Measurements from ENCODE around the gene SIM2. TPM values are rescaled to one million over a fixed set of nuclear protein-coding genes. Genes with fewer than 3 reads are reported as not detected.

SIM2 gene
- total RNA-seq, 1 experiment from 2014 or later, result 23.9 TPM

DNA sequence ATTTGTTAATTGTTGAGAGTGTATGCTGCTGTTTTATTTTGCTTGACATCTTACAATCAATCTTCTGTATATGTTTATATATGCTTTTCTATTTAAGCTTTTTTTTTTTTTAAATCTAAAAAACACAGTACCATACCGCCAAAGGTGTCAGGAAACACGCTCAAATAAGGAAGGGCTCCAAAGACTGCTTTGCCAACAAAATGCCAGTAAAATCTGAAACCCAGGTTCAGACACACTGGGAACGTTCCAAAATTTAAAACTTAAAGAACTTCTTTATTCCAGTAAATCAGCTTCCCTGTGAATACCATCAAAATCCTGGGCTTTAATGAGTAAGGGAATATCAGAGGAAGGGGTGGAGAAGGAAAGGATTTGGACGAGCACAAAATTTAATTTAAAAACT, 87.3 kb downstream of the SIM2 start:
- ChIA-PET POLR2A (no interaction called here), CTCF (no interaction called here)
- BruUV-seq (replicated peaks), result no TSS peak

More for the DNA sequence above, 87.3 kb downstream of the SIM2 start:
- DNase-seq (ENCODE audit: low read depth, low spot score) (no peak), ATAC-seq (no peak)
- Histone ChIP-seq H3K79me2 (ENCODE audit: insufficient read depth, low read length) (no peaks in the 10 kb centered on the region), H3K27me3 (ENCODE audit: insufficient read depth, low read length) (no peaks in the 10 kb centered on the region), H3K4me2 (ENCODE audit: low read length) (no peak overlapping the region), H4K20me1 (ENCODE audit: insufficient read depth) (no peaks in the 10 kb centered on the region), H3K9me2 (ENCODE audit: insufficient read depth) (no peaks in the 10 kb centered on the region), H3K4me1 (ENCODE audit: control insufficient read depth in 1 of 2, insufficient read depth in 2 of 2, low read length in 2 of 2) (peaks cover 44 to 74% of the 10 kb centered on the region in 2 experiments), H3K9ac (ENCODE audit: low read length) (no peak overlapping the region), H2AFZ (ENCODE audit: low read depth, low read length, poor library complexity, severe bottlenecking) (no peak overlapping the region), H3K27ac (ENCODE audit: low read depth, low read length) (no peak overlapping the region), H3K36me3 (ENCODE audit: control insufficient read depth in 1 of 2, insufficient read depth in 2 of 2, low read length in 2 of 2) (no peaks in the 10 kb centered on the region), H3K9me3 (ENCODE audit: control insufficient read depth in 1 of 2, insufficient read depth in 1 of 2, low read depth in 1 of 2, low read length in 2 of 2) (no peaks in the 10 kb centered on the region), H3K4me3 (replicated peaks in 1 of 2; ENCODE audit: low read depth in 1 of 2, low read length in 2 of 2) (no peak overlapping the region)
- RAD21 ChIA-PET (ENCODE audit: low non-redundant PET in 1 of 2, low total read pairs in 2 of 2, uncharacterized antibody in 2 of 2, unreplicated experiment in 2 of 2), result no interaction called here
- TF ChIP-seq EZH2phosphoT487 (IDR thresholded peaks at IDR 0.05; ENCODE audit: borderline replicate concordance) (no peak), POLR2A (IDR thresholded peaks at IDR 0.05; ENCODE audit: borderline replicate concordance, extremely low read depth, insufficient read depth, insufficient read length) (no peak), SRF (IDR thresholded peaks at IDR 0.05; ENCODE audit: low read depth) (no peak), YY1 (IDR thresholded peaks at IDR 0.05; ENCODE audit: extremely low read depth, insufficient replicate concordance, low read depth, low read length) (no peak), POLR2AphosphoS5 (IDR thresholded peaks at IDR 0.05; ENCODE audit: low read depth, low read length) (no peak)
- TF ChIP-seq, protein P1, sequence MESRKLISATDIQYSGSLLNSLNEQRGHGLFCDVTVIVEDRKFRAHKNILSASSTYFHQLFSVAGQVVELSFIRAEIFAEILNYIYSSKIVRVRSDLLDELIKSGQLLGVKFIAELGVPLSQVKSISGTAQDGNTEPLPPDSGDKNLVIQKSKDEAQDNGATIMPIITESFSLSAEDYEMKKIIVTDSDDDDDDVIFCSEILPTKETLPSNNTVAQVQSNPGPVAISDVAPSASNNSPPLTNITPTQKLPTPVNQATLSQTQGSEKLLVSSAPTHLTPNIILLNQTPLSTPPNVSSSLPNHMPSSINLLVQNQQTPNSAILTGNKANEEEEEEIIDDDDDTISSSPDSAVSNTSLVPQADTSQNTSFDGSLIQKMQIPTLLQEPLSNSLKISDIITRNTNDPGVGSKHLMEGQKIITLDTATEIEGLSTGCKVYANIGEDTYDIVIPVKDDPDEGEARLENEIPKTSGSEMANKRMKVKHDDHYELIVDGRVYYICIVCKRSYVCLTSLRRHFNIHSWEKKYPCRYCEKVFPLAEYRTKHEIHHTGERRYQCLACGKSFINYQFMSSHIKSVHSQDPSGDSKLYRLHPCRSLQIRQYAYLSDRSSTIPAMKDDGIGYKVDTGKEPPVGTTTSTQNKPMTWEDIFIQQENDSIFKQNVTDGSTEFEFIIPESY (IDR thresholded peaks at IDR 0.05; ENCODE audit: extremely low read depth, insufficient replicate concordance, low read length), result no peak
- TF ChIP-seq, protein P2, sequence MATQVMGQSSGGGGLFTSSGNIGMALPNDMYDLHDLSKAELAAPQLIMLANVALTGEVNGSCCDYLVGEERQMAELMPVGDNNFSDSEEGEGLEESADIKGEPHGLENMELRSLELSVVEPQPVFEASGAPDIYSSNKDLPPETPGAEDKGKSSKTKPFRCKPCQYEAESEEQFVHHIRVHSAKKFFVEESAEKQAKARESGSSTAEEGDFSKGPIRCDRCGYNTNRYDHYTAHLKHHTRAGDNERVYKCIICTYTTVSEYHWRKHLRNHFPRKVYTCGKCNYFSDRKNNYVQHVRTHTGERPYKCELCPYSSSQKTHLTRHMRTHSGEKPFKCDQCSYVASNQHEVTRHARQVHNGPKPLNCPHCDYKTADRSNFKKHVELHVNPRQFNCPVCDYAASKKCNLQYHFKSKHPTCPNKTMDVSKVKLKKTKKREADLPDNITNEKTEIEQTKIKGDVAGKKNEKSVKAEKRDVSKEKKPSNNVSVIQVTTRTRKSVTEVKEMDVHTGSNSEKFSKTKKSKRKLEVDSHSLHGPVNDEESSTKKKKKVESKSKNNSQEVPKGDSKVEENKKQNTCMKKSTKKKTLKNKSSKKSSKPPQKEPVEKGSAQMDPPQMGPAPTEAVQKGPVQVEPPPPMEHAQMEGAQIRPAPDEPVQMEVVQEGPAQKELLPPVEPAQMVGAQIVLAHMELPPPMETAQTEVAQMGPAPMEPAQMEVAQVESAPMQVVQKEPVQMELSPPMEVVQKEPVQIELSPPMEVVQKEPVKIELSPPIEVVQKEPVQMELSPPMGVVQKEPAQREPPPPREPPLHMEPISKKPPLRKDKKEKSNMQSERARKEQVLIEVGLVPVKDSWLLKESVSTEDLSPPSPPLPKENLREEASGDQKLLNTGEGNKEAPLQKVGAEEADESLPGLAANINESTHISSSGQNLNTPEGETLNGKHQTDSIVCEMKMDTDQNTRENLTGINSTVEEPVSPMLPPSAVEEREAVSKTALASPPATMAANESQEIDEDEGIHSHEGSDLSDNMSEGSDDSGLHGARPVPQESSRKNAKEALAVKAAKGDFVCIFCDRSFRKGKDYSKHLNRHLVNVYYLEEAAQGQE (IDR thresholded peaks at IDR 0.05; ENCODE audit: low read depth), result no peak
- TF ChIP-seq, protein P3, sequence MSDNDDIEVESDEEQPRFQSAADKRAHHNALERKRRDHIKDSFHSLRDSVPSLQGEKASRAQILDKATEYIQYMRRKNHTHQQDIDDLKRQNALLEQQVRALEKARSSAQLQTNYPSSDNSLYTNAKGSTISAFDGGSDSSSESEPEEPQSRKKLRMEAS (IDR thresholded peaks at IDR 0.05), result no peak
- intact Hi-C loops (cut with micrococcal nuclease), result no loop called here
